NCI-H2081 treated with DMSO at 0.1 percent for 48 hours (cell line): ENCODE results near the gene MXD1.

ENCODE experiments used
- DNase-seq: peaks from one replicate; lab custom pipeline; 2025; lab: John Stamatoyannopoulos, UW

The MXD1 gene

DNA sequence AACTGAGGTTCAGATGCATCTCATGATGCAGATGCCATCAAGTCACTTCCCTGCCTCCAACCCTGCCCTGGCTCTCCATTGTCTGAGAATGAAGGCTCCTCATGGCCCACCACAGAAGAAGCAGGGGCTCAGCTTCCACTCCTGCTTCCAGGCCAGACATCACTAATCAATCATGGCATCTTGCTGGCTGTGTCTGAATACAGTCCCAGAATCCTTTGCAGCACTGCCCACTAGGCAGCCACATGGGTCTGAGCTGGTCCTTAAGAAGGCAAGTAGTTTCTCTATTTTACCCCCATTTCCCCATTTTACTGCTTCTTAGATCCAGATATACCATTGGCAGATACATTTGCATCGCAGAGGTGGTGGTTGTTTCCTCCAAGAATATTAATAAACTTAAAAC lies 39.2 kb downstream of the MXD1 start:
- no peak for DNase-seq

DNA sequence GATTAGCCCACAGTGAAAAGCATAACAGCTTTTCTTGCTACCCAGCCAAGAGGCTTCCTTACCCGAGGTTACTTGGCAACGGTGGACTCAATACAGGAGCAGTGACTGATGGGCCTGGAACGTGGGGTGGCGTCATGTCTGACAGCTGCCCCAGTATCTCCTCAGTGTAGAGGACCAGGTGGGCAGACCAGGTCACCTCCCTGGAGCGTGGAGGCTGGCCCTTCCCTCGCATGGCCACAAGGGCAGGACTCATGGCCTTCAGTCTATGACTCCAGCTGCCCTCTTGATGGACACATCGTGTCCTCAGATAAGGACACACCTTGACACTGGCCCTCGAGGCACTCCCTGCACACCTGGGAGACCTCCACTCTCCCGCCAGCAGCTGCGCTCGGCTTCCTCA lies 40.1 kb downstream of the MXD1 start:
- no peak for DNase-seq

GRCh38 chr2:69956475-69956979 lies 41.6 kb downstream of the MXD1 start:
- DNase-seq, result no peak

GRCh38 chr2:69957965-69958364 lies 43.1 kb downstream of the MXD1 start:
- DNase-seq, result no peak

DNA sequence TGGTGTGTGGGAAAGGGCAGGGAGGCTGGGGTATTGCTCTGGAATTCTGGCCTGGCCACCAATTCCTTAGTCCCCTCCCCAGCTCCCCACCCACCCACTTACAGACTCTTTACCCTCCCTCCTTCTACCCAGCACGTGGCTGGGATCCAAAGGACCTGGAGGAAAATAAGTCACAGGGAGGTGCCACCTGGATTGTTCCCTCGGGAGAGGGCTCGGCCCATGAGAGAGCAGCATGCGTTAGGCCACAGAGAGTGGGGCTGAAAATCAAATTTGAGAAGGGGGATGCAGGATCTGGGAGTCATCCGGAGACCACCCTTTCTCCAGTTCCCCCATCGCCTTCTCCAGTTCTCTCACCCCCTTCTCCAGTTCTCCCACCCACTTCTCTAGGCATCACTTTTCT lies 43.6 kb downstream of the MXD1 start:
- DNase-seq, result no peak

- DNase-seq, result no peak
These were observed 44.5 kb downstream of the MXD1 start for GRCh38 chr2:69959425-69959824.

DNA sequence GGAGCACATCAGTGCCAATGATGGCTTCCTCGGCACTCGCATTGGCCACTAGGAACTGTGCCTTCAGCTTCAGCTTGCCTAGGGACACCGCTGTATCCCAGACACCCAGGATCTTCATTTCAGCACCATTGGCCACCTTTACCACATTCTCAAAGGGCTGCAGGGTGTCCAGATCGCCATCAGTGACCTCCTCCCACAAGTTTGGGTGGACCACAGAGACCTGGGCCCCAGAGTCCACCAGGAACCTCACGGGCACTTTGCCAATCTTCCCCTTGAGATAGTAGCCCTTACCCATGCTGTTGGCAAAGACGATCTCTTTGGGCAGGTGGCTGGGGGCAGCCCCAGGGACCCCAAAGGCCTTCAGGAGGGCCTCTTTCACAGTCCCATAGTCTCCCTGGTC lies 45.9 kb downstream of the MXD1 start:
- DNase-seq, result no peak

GRCh38 chr2:69961496-69961895 lies 46.6 kb downstream of the MXD1 start, which contains the start of gene ASPRV1:
Gene ASPRV1 (minus strand): TSS chr2:69961631. CDS start chr2:69961436, 195 bp downstream.
- no peak for DNase-seq

GRCh38 chr2:69962986-69963730 lies 48.2 kb downstream of the MXD1 start:
- no peak for DNase-seq

DNA sequence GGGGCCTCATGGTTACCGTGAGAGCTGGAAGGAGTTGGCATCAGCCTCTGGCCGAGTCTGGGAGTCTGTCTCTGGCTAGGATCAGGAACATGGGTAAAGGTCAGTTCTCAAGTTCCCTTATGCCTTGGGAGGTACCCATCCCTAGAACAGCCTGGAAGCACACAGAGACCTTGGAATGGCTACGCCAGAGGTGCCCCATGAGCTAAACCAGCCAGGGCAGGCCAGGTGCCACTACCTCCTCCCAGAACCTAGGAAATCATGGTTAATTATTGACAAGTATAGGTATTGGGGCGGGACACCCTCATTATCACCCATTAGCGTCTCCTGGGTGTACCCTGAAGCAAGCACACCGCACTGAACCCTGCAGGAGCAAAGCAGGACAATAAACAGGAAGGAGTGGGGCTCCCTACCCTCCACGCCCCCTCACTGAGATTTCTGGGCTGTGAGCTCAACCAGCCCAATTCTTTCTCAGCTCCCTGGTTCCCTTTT lies 49.5 kb downstream of the MXD1 start:
- no peak for DNase-seq

DNA sequence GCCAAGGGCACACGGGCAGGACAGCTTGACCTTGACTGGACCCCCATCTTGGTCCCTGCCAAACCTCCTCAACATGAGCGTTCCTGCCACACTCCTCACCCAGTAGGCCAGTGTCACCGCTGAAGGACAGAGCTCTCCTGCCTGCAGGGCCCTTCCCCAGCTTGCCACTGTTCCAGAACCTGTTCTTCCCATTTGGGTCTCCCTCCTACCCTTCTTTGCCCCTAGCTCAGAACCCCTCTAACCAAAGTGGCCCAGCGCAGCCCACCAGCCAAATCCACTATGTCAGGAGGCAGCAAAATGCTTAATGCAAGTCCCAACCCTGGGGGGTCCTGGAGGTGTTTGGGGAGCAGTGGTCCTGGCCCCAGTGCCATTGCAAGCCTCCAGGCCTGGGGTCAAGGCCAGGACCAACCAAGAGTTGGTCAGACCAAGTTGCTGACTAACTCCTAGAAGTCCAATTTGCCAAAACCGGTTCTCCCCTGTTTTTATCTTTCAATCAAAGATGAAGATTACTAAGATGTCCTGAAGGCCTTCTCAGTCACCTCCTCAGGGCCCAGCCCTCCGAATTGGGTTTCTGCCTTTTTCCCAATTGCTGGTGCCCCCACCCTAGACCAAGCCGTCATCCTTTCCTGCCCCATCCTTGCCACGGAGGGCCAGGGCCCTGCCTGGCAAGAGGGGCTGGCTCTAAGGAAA lies 51.0 kb downstream of the MXD1 start:
- DNase-seq, result no peak

DNA sequence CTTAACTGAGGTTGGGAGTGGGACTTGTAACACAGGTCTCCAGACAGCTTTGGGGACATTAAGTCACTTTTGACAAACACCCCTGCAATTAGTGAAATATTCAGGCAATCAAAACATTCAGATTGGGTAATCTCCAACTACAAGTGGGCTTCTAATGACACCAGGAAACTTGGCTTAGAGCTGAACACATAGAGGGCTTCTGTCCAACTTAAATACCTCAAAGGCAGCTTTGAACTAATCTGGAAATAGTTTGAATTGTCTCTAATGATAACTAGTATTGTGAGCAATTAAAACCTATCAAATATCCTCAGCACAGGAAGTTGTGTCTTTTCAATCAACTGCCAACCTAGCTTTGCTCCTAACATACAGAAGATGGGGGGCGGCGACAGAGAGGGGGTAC lies 51.6 kb downstream of the MXD1 start:
- no peak for DNase-seq

DNA sequence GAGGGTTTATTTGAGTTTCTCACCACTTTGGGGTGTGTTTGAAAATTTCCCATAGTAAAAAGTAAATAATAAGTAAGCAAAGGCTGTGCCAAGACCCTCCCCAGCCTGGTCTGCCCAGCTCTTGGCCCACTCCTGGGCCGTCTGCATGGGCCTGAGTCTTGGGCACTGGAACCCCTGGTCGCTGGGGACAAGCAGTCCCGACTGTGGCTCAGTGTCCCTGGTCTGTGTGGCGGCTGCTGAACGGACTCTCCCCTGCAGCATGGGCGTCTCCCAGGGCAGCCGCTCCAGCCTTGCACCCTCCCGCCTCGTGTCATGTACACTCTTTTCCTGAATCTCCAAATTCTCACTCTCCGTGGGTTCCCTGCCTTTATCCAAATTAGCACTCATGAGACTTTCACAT lies 53.7 kb downstream of the MXD1 start:
- DNase-seq, result no peak

DNA sequence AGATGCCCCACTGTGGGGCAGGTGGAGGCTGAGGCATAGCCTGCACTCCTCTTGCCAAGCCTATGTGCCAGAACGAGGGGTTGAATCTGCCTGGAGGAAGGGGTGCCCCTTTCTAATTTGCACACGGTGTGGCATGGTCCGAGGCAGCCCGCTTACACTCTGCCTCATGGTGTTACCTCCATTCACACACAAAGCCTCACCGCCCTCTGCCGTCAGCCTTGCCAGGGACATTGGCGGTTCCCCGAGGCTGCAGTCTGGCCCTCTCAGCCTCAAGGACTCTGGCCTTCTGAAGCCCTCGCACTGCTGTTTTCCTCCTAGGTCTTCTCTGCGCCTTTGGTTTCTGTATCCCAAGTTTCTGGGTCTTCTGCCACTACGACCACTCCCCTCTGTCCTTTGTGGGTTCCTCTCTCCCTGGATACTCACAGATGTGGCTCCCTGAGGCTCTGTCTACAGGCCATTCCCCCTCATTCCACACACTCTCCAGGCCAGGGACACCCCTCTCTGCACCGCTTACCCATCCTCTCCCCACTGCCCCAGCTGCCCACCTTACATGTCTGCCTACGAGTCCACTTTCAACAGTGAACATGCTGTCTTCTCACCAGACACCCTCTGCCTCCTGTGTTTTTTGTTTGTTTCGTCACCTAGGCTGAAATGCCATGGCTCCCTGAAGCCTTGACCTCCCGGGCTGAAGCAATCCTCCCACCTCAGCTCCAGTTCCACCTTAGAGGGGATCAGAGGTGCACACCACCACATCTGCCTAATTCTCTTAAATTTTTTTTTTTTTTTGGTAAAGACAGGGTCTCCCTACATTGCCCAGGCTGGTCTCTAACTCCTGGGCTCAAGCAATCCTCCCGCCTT lies 54.4 kb downstream of the MXD1 start:
- DNase-seq, result no peak

- DNase-seq, result no peak
These were observed 55.1 kb downstream of the MXD1 start for GRCh38 chr2:69969991-69970390.

GRCh38 chr2:69972822-69973221 lies 57.9 kb downstream of the MXD1 start:
- DNase-seq, result no peak

GRCh38 chr2:69973335-69973735 lies 58.4 kb downstream of the MXD1 start:
- DNase-seq, result no peak

- no peak for DNase-seq
These were observed 60.4 kb downstream of the MXD1 start for GRCh38 chr2:69975136-69975852.

DNA sequence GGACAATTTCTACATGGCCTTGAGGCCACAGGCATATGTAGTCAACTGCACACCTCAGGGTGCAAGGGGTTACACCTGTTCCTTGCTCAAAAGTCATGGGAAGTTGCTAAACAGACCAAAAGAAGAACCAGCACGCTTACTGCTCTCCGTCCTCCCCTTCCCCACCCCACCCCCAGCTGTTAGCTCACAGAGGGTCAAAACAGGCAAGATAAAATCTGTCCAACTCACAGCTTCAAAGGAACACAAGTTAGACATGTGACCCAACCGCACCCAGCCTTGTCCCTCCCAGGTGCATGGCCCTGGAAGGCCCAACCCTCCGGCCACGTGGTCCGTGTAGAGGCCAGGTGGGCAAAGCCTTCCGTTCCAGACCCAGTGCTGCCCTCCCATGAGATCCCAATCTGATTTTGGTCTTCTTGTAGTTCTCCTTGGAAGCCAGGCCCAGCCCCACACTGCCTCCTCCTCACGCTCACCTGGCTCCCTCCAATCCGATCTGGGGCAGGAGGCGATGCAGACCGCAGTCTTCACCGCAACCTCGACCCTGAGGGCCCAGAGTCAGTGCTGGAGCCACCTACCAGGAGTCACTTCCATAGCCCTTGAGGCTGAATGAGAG lies 61.0 kb downstream of the MXD1 start:
- DNase-seq, result no peak

- no peak for DNase-seq
These were observed 62.3 kb downstream of the MXD1 start for GRCh38 chr2:69977186-69977585.

- no peak for DNase-seq
These were observed 63.1 kb downstream of the MXD1 start for GRCh38 chr2:69977906-69978482.
